Effector memory CD4-positive, alpha-beta T cell (primary cell): ENCODE results near the gene IGF2BP2.

Experiments
- DNase-seq, 3 donors: peaks; one replicate each; pipeline ENCODE4 v3.0.0-alpha.2; 2020
- H3K27ac ChIP-seq: 2 replicates; pipeline ENCODE4 v1.7.0; 2013; ENCODE audit warnings: mild to moderate bottlenecking, low read length, moderate library complexity; ENCODE audit not compliant: insufficient read depth, poor library complexity, severe bottlenecking
- H3K27me3 ChIP-seq: replicated peaks from 2 replicates; pipeline ENCODE4 v1.7.0; 2013; ENCODE audit warnings: mild to moderate bottlenecking, low read length; ENCODE audit not compliant: insufficient read depth, control insufficient read depth, poor library complexity, severe bottlenecking
- H3K36me3 ChIP-seq: 2 replicates; pipeline ENCODE4 v1.7.0; 2013; ENCODE audit warnings: mild to moderate bottlenecking, low read length, moderate library complexity; ENCODE audit not compliant: control insufficient read depth, insufficient read depth
- H3K4me1 ChIP-seq: 2 replicates; pipeline ENCODE4 v1.7.0; 2013; ENCODE audit warnings: low read length, mild to moderate bottlenecking; ENCODE audit not compliant: control insufficient read depth, insufficient read depth, poor library complexity, severe bottlenecking
- H3K4me3 ChIP-seq: 2 replicates; pipeline ENCODE4 v1.7.0; 2013; ENCODE audit warnings: low read length, low read depth, mild to moderate bottlenecking; ENCODE audit not compliant: insufficient read depth, poor library complexity, severe bottlenecking
- H3K9me3 ChIP-seq: 2 replicates; pipeline ENCODE4 v1.7.0; 2013; ENCODE audit warnings: mild to moderate bottlenecking, low read length, moderate library complexity; ENCODE audit not compliant: control insufficient read depth

The IGF2BP2 gene

GRCh38 chr3:185717121-185717520 is 107.7 kb downstream of the IGF2BP2 start:
- Histone ChIP-seq H3K27ac (no peak overlapping the region), H3K9me3 (no peaks in the 10 kb centered on the region), H3K27me3 (no peaks in the 10 kb centered on the region), H3K4me1 (no peaks in the 10 kb centered on the region), H3K36me3 (no peaks in the 10 kb centered on the region), H3K4me3 (no peak overlapping the region)
- no peak for DNase-seq

- no peak for DNase-seq
- Histone ChIP-seq H3K9me3 (no peaks in the 10 kb centered on the region), H3K36me3 (no peaks in the 10 kb centered on the region), H3K4me1 (no peaks in the 10 kb centered on the region), H3K4me3 (no peak overlapping the region), H3K27ac (no peak overlapping the region), H3K27me3 (no peaks in the 10 kb centered on the region)
These were observed 108.3 kb downstream of the IGF2BP2 start for GRCh38 chr3:185716436-185717108.

GRCh38 chr3:185715091-185715490 is 109.8 kb downstream of the IGF2BP2 start:
- H3K36me3 ChIP-seq, result no peaks in the 10 kb centered on the region
- no peak overlapping the region for H3K27ac ChIP-seq
- DNase-seq, result no peak
- H3K4me1 ChIP-seq, result no peaks in the 10 kb centered on the region
- H3K9me3 ChIP-seq, result no peaks in the 10 kb centered on the region
- no peaks in the 10 kb centered on the region for H3K27me3 ChIP-seq
- no peak overlapping the region for H3K4me3 ChIP-seq

- H3K4me3 ChIP-seq, result no peak overlapping the region
- DNase-seq, result no peak
- H3K9me3 ChIP-seq, result no peaks in the 10 kb centered on the region
- no peaks in the 10 kb centered on the region for H3K4me1 ChIP-seq
- no peaks in the 10 kb centered on the region for H3K36me3 ChIP-seq
- no peak overlapping the region for H3K27ac ChIP-seq
- no peaks in the 10 kb centered on the region for H3K27me3 ChIP-seq
These were observed 110.8 kb downstream of the IGF2BP2 start for GRCh38 chr3:185714085-185714484.

- Histone ChIP-seq H3K9me3 (no peaks in the 10 kb centered on the region), H3K36me3 (no peaks in the 10 kb centered on the region), H3K27ac (no peak overlapping the region), H3K4me3 (no peak overlapping the region), H3K27me3 (no peaks in the 10 kb centered on the region), H3K4me1 (no peaks in the 10 kb centered on the region)
- DNase-seq, result no peak
These were observed 111.8 kb downstream of the IGF2BP2 start for GRCh38 chr3:185713015-185713414.

GRCh38 chr3:185712337-185712736 is 112.5 kb downstream of the IGF2BP2 start:
- Histone ChIP-seq H3K36me3 (no peaks in the 10 kb centered on the region), H3K4me1 (no peaks in the 10 kb centered on the region), H3K27ac (no peak overlapping the region), H3K4me3 (no peak overlapping the region), H3K27me3 (no peaks in the 10 kb centered on the region), H3K9me3 (no peaks in the 10 kb centered on the region)
- DNase-seq, result no peak

- Histone ChIP-seq H3K4me3 (no peak overlapping the region), H3K27ac (no peak overlapping the region), H3K4me1 (no peaks in the 10 kb centered on the region), H3K27me3 (no peaks in the 10 kb centered on the region), H3K9me3 (no peaks in the 10 kb centered on the region), H3K36me3 (no peaks in the 10 kb centered on the region)
- DNase-seq, result no peak
These were observed 113.5 kb downstream of the IGF2BP2 start for GRCh38 chr3:185711255-185711870.

- no peak overlapping the region for H3K4me3 ChIP-seq
- H3K4me1 ChIP-seq, result no peaks in the 10 kb centered on the region
- no peaks in the 10 kb centered on the region for H3K9me3 ChIP-seq
- H3K36me3 ChIP-seq, result no peaks in the 10 kb centered on the region
- H3K27ac ChIP-seq, result no peak overlapping the region
- no peak for DNase-seq
- H3K27me3 ChIP-seq, result no peaks in the 10 kb centered on the region
These were observed 115.4 kb downstream of the IGF2BP2 start for GRCh38 chr3:185709251-185709955.

- Histone ChIP-seq H3K4me3 (no peak overlapping the region), H3K4me1 (no peaks in the 10 kb centered on the region), H3K36me3 (no peaks in the 10 kb centered on the region), H3K9me3 (no peaks in the 10 kb centered on the region), H3K27me3 (no peaks in the 10 kb centered on the region), H3K27ac (no peak overlapping the region)
- no peak for DNase-seq
These were observed 116.5 kb downstream of the IGF2BP2 start for GRCh38 chr3:185708392-185708791.

GRCh38 chr3:185705498-185705897 is 119.3 kb downstream of the IGF2BP2 start:
- Histone ChIP-seq H3K4me3 (no peak overlapping the region), H3K36me3 (no peaks in the 10 kb centered on the region), H3K9me3 (no peaks in the 10 kb centered on the region), H3K4me1 (no peaks in the 10 kb centered on the region), H3K27ac (no peak overlapping the region), H3K27me3 (peaks cover 5% of the 10 kb centered on the region)
- no peak for DNase-seq
